Measurements from ENCODE around the gene NHSL1.
A peak's percentile ranks its signal among the peaks of the same experiment; 100 is the strongest.

The NHSL1 gene

DNA sequence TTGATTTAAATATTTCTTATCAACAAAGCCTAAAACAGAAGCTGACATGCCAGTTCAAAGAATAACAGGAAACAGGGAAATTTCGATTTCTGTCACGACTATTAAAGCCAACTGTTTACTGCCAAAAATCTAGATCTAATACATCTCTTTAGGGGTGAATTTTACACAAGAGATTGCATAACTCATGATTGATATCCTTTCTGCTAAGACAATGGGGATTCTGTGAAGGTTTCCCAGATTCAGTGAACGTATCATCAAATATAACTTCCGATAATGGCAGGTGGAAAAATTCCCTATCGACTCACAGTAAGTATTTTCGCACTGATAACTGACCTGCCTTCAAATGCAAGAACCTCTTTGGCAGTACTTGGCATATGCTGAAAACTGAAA, 42.9 kb downstream of the NHSL1 start:
- TF ChIP-seq, protein P1, sequence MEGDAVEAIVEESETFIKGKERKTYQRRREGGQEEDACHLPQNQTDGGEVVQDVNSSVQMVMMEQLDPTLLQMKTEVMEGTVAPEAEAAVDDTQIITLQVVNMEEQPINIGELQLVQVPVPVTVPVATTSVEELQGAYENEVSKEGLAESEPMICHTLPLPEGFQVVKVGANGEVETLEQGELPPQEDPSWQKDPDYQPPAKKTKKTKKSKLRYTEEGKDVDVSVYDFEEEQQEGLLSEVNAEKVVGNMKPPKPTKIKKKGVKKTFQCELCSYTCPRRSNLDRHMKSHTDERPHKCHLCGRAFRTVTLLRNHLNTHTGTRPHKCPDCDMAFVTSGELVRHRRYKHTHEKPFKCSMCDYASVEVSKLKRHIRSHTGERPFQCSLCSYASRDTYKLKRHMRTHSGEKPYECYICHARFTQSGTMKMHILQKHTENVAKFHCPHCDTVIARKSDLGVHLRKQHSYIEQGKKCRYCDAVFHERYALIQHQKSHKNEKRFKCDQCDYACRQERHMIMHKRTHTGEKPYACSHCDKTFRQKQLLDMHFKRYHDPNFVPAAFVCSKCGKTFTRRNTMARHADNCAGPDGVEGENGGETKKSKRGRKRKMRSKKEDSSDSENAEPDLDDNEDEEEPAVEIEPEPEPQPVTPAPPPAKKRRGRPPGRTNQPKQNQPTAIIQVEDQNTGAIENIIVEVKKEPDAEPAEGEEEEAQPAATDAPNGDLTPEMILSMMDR (IDR thresholded peaks at IDR 0.05; ENCODE audit: insufficient read depth, low read length, poor library complexity, severe bottlenecking) = no peak
- H3K4me3 ChIP-seq (replicated peaks; ENCODE audit: low read depth, low read length) = no peak overlapping the region
- DNase-seq (ENCODE audit: extremely low read depth, insufficient read length) = no peak
- H3K27me3 ChIP-seq (replicated peaks; ENCODE audit: control insufficient read depth, insufficient read depth, low read length) = no peaks in the 10 kb centered on the region
- H3K36me3 ChIP-seq (ENCODE audit: control insufficient read depth, insufficient read depth, low read length) = no peaks in the 10 kb centered on the region

DNA sequence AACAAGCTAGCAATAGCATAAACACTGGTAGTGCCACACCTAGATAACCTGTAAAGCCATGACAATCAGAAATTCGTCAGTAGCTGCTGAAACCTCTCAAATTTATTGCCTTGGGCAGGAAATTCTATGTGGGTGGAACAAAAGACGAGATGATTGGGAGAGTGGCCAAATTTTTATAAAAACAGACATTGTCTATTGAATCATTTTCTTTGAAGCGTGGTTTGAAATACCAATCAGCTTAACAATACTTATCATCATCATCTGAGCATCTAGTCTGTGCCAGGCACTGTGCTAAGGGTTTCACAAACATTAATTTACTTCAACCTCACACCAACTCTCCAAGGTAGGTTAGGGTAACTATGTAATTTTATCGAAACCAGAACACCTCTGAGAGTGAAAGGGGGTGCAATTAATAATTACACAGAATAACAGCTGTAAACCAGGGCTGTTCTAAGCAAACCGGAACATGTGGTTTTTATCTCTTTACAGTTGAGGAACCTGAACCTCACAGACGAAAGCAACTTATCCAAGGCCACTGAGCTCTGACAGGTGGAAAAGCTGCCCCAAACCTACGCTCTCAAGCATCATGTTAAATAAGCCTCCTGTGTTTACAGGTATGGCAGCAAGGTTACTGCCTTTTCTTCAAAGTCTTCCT, 43.4 kb downstream of the NHSL1 start:
- H3K36me3 ChIP-seq (ENCODE audit: control insufficient read depth, insufficient read depth, low read length) = no peaks in the 10 kb centered on the region
- no peaks in the 10 kb centered on the region for H3K27me3 ChIP-seq (replicated peaks; ENCODE audit: control insufficient read depth, insufficient read depth, low read length)
- no peak overlapping the region for H3K4me3 ChIP-seq (replicated peaks; ENCODE audit: low read depth, low read length)
- DNase-seq (ENCODE audit: extremely low read depth, insufficient read length) = peak; percentile 64
- TF ChIP-seq, protein P1 (IDR thresholded peaks at IDR 0.05; ENCODE audit: insufficient read depth, low read length, poor library complexity, severe bottlenecking) = no peak

- H3K4me3 ChIP-seq (replicated peaks; ENCODE audit: low read depth, low read length) = no peak overlapping the region
- TF ChIP-seq, protein P1 (IDR thresholded peaks at IDR 0.05; ENCODE audit: insufficient read depth, low read length, poor library complexity, severe bottlenecking) = no peak
- no peaks in the 10 kb centered on the region for H3K36me3 ChIP-seq (ENCODE audit: control insufficient read depth, insufficient read depth, low read length)
- no peaks in the 10 kb centered on the region; the same call in 1 of the 2 replicates for H3K27me3 ChIP-seq (replicated peaks; ENCODE audit: control insufficient read depth, insufficient read depth, low read length)
- peak; percentile 53 for DNase-seq (ENCODE audit: extremely low read depth, insufficient read length)
These were observed 44.1 kb downstream of the NHSL1 start for GRCh38 chr6:138454981-138455706.

DNA sequence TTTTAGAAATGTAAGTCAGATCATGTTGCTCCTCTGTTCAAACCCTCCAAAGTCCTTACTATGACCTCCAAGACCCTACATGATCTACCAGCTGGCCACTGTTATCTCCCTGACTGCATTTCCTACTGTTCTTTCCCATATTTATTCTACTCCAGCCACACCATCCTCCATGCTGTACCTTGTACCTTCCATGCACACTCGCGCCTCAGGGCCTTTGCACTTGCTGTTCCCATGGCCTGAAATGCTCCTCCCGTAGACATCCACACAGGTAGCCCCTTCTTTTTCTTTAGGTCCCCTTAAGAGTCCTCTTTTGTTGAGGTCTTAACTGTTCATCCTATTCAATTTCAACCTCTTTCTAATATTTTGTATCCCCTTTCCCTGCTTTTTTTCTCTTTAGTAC, 48.3 kb downstream of the NHSL1 start:
- no peaks in the 10 kb centered on the region; the same call in 1 of the 2 replicates for H3K27me3 ChIP-seq (replicated peaks; ENCODE audit: control insufficient read depth, insufficient read depth, low read length)
- no peak for DNase-seq (ENCODE audit: extremely low read depth, insufficient read length)
- H3K36me3 ChIP-seq (ENCODE audit: control insufficient read depth, insufficient read depth, low read length) = no peaks in the 10 kb centered on the region
- TF ChIP-seq, protein P1 (IDR thresholded peaks at IDR 0.05; ENCODE audit: insufficient read depth, low read length, poor library complexity, severe bottlenecking) = no peak
- no peak overlapping the region for H3K4me3 ChIP-seq (replicated peaks; ENCODE audit: low read depth, low read length)

DNA sequence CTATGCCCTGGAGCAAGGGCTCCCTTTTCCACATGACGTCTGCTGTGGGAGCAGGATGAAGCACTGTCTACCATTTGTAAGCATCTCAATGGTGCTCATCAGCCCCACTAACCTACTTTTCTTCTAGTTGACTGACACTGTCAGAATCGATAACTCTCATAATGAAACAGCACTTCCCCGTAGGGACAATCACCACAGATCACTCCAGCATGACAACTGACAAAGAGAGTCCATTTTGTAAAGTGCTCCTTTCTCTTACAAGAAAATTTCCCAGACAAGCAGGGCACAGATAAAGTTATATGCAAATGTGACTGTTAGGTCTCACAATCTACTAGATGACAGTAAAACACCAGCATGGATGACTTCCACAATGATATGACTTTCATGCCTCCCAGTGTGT, 48.8 kb downstream of the NHSL1 start:
- H3K4me3 ChIP-seq (replicated peaks; ENCODE audit: low read depth, low read length) = no peak overlapping the region
- no peak for DNase-seq (ENCODE audit: extremely low read depth, insufficient read length)
- TF ChIP-seq, protein P1 (IDR thresholded peaks at IDR 0.05; ENCODE audit: insufficient read depth, low read length, poor library complexity, severe bottlenecking) = no peak
- H3K36me3 ChIP-seq (ENCODE audit: control insufficient read depth, insufficient read depth, low read length) = no peaks in the 10 kb centered on the region
- no peaks in the 10 kb centered on the region; the same call in 1 of the 2 replicates for H3K27me3 ChIP-seq (replicated peaks; ENCODE audit: control insufficient read depth, insufficient read depth, low read length)
